Skeletal muscle cell (primary cell): ENCODE results near the gene ANO2.

Source experiments
- DNase-seq: peaks from one replicate; pipeline ENCODE4 v3.0.0-alpha.2; 2010; ENCODE audit warnings: low read depth
- H3K4me3 ChIP-seq: 2 replicates; pipeline ENCODE4 v1.5.1; 2011; ENCODE audit warnings: low read depth, mild to moderate bottlenecking, control low read depth, low read length, moderate library complexity

The ANO2 gene

DNA sequence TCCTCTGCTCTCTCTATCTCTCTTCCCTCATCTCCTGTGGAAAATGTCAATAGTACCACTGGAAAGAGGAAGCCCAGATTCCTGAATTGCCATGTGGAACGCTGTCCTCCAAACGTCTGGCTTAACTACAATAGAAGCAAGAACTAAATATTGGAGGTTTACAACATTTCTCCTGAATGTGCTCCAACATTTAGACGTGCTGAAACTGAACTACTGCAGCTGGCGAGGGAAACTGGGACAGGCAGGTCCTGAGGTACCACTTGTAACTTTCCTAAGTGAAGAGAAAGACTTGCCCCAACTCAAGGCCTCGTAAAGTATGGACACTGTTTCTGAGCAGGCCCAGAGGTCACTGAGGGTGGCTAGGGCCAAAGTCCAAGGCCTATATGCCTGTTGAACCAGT lies 325.4 kb downstream of the ANO2 start:
- DNase-seq, result no peak
- H3K4me3 ChIP-seq, result no peak overlapping the region

DNA sequence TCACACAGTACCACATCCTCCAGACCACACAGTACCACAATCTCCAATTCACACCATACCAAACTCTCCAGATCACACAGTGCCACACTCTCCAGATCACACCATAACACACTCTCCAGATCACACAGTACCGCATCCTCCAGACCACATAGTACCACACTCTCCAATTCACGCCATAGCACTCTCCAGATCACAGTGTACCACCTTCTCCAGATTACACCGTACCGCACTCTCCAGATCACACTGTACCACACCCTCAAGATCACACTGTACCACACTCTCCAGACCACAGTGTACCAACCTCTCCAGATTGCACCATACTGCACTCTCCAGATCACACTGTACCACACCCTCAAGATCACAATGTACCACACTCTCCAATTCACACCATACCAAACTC lies 328.2 kb downstream of the ANO2 start:
- DNase-seq, result no peak
- no peak overlapping the region for H3K4me3 ChIP-seq

- H3K4me3 ChIP-seq, result no peak overlapping the region
- no peak for DNase-seq
These were observed 329.3 kb downstream of the ANO2 start for GRCh38 chr12:5615760-5616159.

DNA sequence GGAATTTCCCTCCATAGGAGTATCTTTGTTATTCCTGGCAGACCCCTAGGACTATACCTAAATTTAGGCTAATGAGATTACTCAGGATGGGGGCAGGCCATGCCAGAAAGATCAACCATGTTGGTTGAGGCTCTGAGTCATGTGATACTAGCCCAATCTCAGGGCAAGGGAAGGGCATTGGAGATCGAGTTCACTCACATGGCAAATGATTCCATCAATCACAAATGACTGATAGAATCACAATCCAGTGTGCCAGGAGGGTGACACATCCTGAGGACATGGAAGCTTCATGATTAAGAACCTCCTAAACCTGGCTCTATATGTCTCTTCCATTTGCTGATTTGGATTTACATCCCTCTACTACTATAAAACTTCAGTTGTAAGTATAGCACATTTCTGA lies 330.8 kb downstream of the ANO2 start:
- no peak for DNase-seq

DNA sequence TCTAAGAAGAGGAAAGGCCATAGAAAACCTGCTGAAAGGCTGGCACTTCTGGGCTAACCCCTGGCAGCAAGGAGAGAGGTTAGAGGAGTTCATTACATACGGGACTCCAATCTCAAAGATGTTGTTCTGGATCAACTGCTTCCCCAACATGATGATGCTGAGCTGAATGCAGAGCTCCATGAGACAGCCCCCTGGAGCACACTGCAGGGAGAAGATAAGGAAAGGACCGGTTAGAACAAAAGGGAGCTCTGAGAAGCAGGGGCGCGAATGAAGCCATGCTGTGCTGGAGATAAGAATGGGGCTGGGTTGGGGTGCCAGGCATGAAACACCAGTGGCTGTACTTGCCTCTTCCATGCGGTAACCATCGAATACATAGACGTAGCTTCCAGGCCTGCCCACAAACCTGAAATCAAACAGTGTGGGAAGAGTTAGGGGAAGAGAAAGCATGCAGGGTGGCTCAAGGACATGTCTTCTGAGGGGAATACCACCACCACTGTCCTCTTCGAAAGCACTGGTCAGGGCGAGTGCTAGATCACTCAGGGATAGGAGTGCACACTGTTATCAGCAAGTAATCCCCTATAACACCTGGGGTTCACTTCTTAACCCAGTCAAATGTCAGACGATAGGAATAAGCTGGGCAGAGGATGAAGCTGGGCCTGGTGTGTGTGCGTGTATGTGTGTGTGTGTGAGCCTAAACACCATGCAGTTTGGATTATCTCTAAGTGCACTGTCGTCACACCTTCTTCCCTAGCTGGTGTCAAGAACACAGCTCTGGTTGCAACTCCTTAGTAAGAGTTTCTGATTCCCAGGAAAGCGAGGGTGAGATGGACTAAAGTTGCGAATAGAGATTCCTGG lies 332.3 kb downstream of the ANO2 start:
- H3K4me3 ChIP-seq, result no peak overlapping the region
- no peak for DNase-seq

More for the DNA sequence above, 330.8 kb downstream of the ANO2 start:
- H3K4me3 ChIP-seq, result no peak overlapping the region

- H3K4me3 ChIP-seq, result no peak overlapping the region
- no peak for DNase-seq
These were observed 333.9 kb downstream of the ANO2 start for GRCh38 chr12:5611162-5611561.

GRCh38 chr12:5599378-5599777 lies 345.7 kb downstream of the ANO2 start:
- no peak for DNase-seq
- no peak overlapping the region for H3K4me3 ChIP-seq

- no peak for DNase-seq
- no peak overlapping the region for H3K4me3 ChIP-seq
These were observed 351.1 kb downstream of the ANO2 start for GRCh38 chr12:5593998-5594397.

DNA sequence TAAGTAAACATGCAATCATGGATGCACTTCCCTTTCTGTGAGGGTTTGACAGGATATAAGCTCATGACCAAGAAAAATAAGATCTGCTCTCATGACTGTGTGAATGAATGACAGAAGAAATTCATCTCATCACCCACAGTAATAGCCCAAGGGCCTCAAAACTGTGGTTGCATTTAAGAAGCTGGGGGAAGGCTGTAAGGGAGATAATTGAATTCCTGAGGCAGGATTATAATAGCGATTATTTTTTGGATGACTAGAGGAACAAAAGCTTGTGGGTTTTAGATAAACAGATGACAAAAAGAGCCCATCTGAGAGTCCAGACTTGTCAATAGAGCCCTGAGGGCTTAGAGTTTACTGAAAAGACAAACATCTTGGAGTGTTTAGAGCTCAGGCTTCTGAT lies 352.0 kb downstream of the ANO2 start:
- no peak for DNase-seq
- H3K4me3 ChIP-seq, result no peak overlapping the region

DNA sequence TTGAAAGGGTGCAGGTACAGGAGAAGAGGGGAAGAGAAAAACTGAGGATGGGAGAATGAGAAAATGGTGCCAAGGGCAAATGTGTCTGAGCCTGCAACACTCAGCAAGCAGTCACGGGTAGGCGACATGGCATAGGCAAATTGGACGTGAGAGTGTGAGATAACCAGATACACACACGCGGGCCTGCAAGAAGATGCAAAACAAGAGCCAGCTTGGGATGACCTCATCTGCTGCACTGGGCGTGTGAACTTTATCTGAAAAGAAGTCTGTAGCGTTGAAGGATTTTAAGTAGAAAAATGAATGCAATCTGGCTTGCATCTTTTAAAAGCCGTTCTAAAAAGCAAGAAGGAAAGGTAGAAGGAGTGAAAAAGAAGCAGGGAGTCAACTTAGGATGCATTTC lies 352.7 kb downstream of the ANO2 start:
- DNase-seq, result no peak
- no peak overlapping the region for H3K4me3 ChIP-seq

DNA sequence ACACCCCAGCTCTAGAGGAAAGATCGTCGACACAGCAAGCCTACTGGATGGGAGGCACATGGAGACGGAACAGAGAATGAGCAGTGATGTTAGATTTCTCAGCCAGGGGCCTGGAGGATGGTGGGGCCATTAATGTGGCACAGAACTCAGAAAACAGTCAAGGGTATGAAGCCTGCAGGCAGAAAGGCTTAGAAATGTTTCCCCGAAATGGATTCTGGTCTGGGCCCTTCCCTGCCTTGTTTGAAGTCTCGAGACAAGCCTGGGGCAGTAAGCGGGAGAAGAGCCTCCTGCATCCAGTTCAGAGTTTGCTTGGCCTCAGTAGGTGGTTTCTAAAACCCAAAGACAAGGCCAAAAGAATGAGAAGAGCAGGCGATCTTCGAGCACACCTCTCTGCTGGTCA lies 354.7 kb downstream of the ANO2 start:
- DNase-seq, result no peak
- H3K4me3 ChIP-seq, result no peak overlapping the region

GRCh38 chr12:5589054-5589453 lies 356.0 kb downstream of the ANO2 start:
- no peak for DNase-seq
- no peak overlapping the region for H3K4me3 ChIP-seq

GRCh38 chr12:5588591-5588990 lies 356.5 kb downstream of the ANO2 start:
- DNase-seq, result no peak
- no peak overlapping the region for H3K4me3 ChIP-seq

- no peak for DNase-seq
- H3K4me3 ChIP-seq, result no peak overlapping the region
These were observed 356.9 kb downstream of the ANO2 start for GRCh38 chr12:5588176-5588575.

- DNase-seq, result no peak
- H3K4me3 ChIP-seq, result no peak overlapping the region
These were observed 357.3 kb downstream of the ANO2 start for GRCh38 chr12:5587711-5588121.

- DNase-seq, result no peak
These were observed 358.9 kb downstream of the ANO2 start for GRCh38 chr12:5586201-5586600.

GRCh38 chr12:5585178-5585577 lies 359.9 kb downstream of the ANO2 start:
- DNase-seq, result no peak
- no peak overlapping the region for H3K4me3 ChIP-seq

More at GRCh38 chr12:5586201-5586600, 358.9 kb downstream of the ANO2 start:
- no peak overlapping the region for H3K4me3 ChIP-seq

- no peak overlapping the region for H3K4me3 ChIP-seq
- DNase-seq, result no peak
These were observed 360.5 kb downstream of the ANO2 start for GRCh38 chr12:5584412-5585175.

DNA sequence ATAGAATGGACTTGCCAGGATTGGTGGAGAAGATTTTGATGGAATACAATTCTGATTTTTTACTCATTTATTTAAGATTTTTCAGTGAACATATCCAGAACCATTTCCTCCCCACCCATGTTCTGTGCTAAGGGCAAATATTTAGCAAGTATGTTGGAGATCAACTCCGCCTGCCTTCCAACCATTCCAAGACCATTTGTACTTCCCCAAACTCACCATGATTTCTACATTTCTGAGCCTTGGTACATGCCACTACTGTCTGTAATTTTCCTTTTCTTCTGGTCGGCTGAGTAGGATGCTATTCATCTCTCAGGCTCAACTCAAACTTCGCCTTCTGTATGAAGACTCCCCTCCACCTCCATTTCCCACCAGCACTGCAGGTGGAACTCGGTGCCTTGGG lies 362.5 kb downstream of the ANO2 start:
- DNase-seq, result no peak
- H3K4me3 ChIP-seq, result no peak overlapping the region

DNA sequence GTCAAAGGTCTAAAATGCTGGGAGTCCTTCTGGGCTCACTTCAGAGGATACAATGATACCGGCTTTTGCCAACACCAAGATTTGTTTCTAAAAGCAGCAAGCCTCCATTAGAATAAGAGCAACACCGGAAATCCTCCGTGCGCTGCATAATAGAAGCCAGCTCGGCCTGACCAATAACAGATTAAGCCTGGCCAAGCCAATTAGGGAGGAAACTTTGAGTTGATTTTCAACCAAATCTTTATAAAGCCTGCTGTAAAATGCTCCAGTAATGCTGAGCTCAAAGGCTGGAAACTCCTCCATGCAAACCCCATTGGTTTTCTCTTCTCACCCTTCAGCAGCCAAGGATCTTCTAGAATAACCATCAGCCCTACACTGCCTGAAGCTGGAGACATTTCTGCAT lies 363.0 kb downstream of the ANO2 start:
- no peak for DNase-seq
- H3K4me3 ChIP-seq, result no peak overlapping the region

DNA sequence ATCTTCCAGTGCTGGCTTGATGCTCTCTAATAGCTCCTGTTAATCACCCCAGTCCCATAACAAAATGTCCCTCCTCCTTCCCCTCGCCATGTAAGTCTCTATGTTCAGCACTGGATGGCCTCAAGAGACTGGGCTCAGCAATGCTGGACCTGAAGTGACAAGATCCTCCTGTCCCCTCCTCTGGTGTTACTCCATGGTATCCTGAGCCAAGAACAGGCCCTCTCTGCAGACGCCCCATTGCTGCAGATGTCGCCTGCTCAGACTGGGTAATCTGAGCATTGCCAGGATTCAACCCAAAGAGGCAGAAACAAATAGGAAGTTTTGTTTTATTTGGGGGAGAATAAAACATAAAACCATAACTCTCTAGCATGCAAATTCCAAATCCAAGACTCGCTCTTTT lies 363.4 kb downstream of the ANO2 start:
- DNase-seq, result no peak
- H3K4me3 ChIP-seq, result no peak overlapping the region
